Breast epithelium (tissue), 3 donors: Measurements from ENCODE around the gene CREG1.

Source experiments
- POLR2A ChIP-seq: fragments of 450-650 bp; IDR thresholded peaks from one replicate; pipeline ENCODE4 v1.6.1; 2016; ENCODE audit warnings: antibody characterized with exemption, mild to moderate bottlenecking, moderate library complexity
- TF ChIP-seq, protein P1 (sequence below), 3 donors: fragments of 450-650 bp; IDR thresholded peaks; one replicate each; pipeline ENCODE4 v1.5.1; 2016 to 2017; ENCODE audit warnings: antibody characterized with exemption in 3 of 3, mild to moderate bottlenecking in 3 of 3, moderate library complexity in 3 of 3

GRCh38 chr1:167528057-167528728 lies 25.4 kb downstream of the CREG1 start:
- TF ChIP-seq, protein P1, sequence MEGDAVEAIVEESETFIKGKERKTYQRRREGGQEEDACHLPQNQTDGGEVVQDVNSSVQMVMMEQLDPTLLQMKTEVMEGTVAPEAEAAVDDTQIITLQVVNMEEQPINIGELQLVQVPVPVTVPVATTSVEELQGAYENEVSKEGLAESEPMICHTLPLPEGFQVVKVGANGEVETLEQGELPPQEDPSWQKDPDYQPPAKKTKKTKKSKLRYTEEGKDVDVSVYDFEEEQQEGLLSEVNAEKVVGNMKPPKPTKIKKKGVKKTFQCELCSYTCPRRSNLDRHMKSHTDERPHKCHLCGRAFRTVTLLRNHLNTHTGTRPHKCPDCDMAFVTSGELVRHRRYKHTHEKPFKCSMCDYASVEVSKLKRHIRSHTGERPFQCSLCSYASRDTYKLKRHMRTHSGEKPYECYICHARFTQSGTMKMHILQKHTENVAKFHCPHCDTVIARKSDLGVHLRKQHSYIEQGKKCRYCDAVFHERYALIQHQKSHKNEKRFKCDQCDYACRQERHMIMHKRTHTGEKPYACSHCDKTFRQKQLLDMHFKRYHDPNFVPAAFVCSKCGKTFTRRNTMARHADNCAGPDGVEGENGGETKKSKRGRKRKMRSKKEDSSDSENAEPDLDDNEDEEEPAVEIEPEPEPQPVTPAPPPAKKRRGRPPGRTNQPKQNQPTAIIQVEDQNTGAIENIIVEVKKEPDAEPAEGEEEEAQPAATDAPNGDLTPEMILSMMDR (IDR thresholded peaks at IDR 0.05), result no peak
- no peak for TF ChIP-seq POLR2A
